Ovary (tissue), 9 donors: ENCODE results near the gene PIAS4. TPM values are rescaled to one million over a fixed set of nuclear protein-coding genes. Genes with fewer than 3 reads are reported as not detected.

Experiments used
- DNase-seq, 5 donors: peaks; one replicate each; pipeline ENCODE4 v3.0.0-alpha.2; 2019 to 2020
- H3K27ac ChIP-seq, 2 donors: fragments of 200-600 bp; one replicate each; pipeline versions ENCODE4 v1.5.1 to v1.8.0; 2019 to 2022
- H3K27me3 ChIP-seq: fragments of 200-600 bp; one replicate; pipeline ENCODE4 v1.8.0; 2022
- H3K36me3 ChIP-seq: fragments of 200-600 bp; sonication (generic); one replicate; pipeline ENCODE4 v1.5.1; 2019
- H3K4me1 ChIP-seq: one replicate; pipeline ENCODE4 v1.8.1; 2013; ENCODE audit warnings: mild to moderate bottlenecking, moderate library complexity; ENCODE audit not compliant: insufficient read depth
- H3K4me3 ChIP-seq: fragments of 200-600 bp; sonication (generic); one replicate; pipeline ENCODE4 v1.5.1; 2017
- H3K9me3 ChIP-seq, 2 donors: fragments of 200-600 bp in 1 of 2; sonication (generic) in 1 of 2; one replicate each; pipeline versions ENCODE4 v1.5.1 to v1.8.1; 2013 to 2019; ENCODE audit warnings: mild to moderate bottlenecking in 1 of 2, moderate library complexity in 1 of 2
- EP300 ChIP-seq: sonication (generic); formaldehyde crosslinking; IDR thresholded peaks from one replicate; pipeline ENCODE4 v1.6.1; 2017; ENCODE audit warnings: antibody characterized with exemption
- POLR2A ChIP-seq: fragments of 450-650 bp; IDR thresholded peaks from one replicate; pipeline ENCODE4 v1.6.1; 2017; ENCODE audit warnings: antibody characterized with exemption, mild to moderate bottlenecking, moderate library complexity
- WGBS, 3 donors: extraction: QIAGEN DNeasy Blood & Tissue Kit in 1 of 3; methylation state at CpG; one replicate each; pipeline versions ENCODE4 v1.1.5 to v1.1.7; 2013 to 2017; 5-methylcytosine and 5-hydroxymethylcytosine counted together
- intact Hi-C, 4 donors: fragments of 100-400 bp; cut with DNase I; formaldehyde crosslinking; loops; one replicate each; pipeline versions ENCODE4 v1.11.0 to v1.15.1; 2022 to 2023
- polyA plus RNA-seq, 2 donors: library from polyadenylated mRNA; stranded (reverse); fragments of 200-250 nt in 1 of 2; fragments of 350-450 nt in 1 of 2; fragmentation: Illumina TruSeq in 1 of 2; extraction: RNeasy Lipid Tissue Mini Kit (QIAGEN cat#74804) in 1 of 2; gene quantifications; one replicate each; pipeline ENCODE4 v1.2.3, GENCODE V29; 2013 to 2014
- total RNA-seq, 7 donors: library from RNA; depleted of rRNA in 2 of 7; stranded (reverse); fragments of >200 nt in 2 of 7; fragmentation: NEBNext Ultra II Directional in 3 of 7; extraction: Animal tissue kit (Norgen Biotek cat#: 25700) in 3 of 7; gene quantifications; one replicate each; pipeline versions ENCODE4 v1.1.0 to v1.2.4, GENCODE V29; 2016 to 2023
- TF ChIP-seq, protein P1 (sequence below), 3 donors: fragments of 450-650 bp in 2 of 3; fragments of 200-600 bp in 1 of 3; IDR thresholded peaks; one replicate each; pipeline versions ENCODE4 v1.5.1 to v1.8.0; 2016 to 2022; ENCODE audit warnings: antibody characterized with exemption in 3 of 3, mild to moderate bottlenecking in 1 of 3
- donor health status: DM: no; HTN: no; CAD: no; lungs with moderate emphysema.
- donor health status: DM: no; HTN: no; CAD: no.
- donor health status: Bipolar disorder and iron deficiency.
- donor health status: DM: yes; HTN: yes; CAD: no.
- donor health status: DM: no; HTN: no; CAD: no.
- donor health status: DM: yes; HTN: yes; CAD: no.

The PIAS4 gene
- total and polyA plus RNA-seq, 9 donors, result 5.2 to 29.7 (median 21.3) TPM

- Histone ChIP-seq H3K27me3 (no peaks in the 10 kb centered on the region), H3K4me1 (no peaks in the 10 kb centered on the region), H3K4me3 (no peak overlapping the region), H3K27ac (no peak overlapping the region), H3K36me3 (no peaks in the 10 kb centered on the region), H3K9me3 (no peaks in the 10 kb centered on the region)
- TF ChIP-seq, protein P1, sequence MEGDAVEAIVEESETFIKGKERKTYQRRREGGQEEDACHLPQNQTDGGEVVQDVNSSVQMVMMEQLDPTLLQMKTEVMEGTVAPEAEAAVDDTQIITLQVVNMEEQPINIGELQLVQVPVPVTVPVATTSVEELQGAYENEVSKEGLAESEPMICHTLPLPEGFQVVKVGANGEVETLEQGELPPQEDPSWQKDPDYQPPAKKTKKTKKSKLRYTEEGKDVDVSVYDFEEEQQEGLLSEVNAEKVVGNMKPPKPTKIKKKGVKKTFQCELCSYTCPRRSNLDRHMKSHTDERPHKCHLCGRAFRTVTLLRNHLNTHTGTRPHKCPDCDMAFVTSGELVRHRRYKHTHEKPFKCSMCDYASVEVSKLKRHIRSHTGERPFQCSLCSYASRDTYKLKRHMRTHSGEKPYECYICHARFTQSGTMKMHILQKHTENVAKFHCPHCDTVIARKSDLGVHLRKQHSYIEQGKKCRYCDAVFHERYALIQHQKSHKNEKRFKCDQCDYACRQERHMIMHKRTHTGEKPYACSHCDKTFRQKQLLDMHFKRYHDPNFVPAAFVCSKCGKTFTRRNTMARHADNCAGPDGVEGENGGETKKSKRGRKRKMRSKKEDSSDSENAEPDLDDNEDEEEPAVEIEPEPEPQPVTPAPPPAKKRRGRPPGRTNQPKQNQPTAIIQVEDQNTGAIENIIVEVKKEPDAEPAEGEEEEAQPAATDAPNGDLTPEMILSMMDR (IDR thresholded peaks at IDR 0.05), result no peak
- TF ChIP-seq EP300, result no peak
- no peak for TF ChIP-seq POLR2A
- no peak for DNase-seq
- intact Hi-C loops, result no loop called here
- WGBS, 3 donors, result 95 to 97% (median 96%) methylated on average over 6 of the region's 6 CpGs
These were observed 23.0 kb downstream of the PIAS4 start for GRCh38 chr19:4030552-4030951.

GRCh38 chr19:4030981-4031380 is 23.4 kb downstream of the PIAS4 start:
- Histone ChIP-seq H3K4me3 (no peak overlapping the region), H3K27me3 (no peaks in the 10 kb centered on the region), H3K27ac (no peak overlapping the region), H3K9me3 (no peaks in the 10 kb centered on the region), H3K36me3 (no peaks in the 10 kb centered on the region), H3K4me1 (no peaks in the 10 kb centered on the region)
- WGBS, 3 donors, result 65 to 87% (median 71%) methylated on average over 9 of the region's 9 CpGs
- TF ChIP-seq, protein P1 (IDR thresholded peaks at IDR 0.05), result no peak
- TF ChIP-seq EP300 (no peak), POLR2A (no peak)
- no peak for DNase-seq
- intact Hi-C loops, result no loop called here

DNA sequence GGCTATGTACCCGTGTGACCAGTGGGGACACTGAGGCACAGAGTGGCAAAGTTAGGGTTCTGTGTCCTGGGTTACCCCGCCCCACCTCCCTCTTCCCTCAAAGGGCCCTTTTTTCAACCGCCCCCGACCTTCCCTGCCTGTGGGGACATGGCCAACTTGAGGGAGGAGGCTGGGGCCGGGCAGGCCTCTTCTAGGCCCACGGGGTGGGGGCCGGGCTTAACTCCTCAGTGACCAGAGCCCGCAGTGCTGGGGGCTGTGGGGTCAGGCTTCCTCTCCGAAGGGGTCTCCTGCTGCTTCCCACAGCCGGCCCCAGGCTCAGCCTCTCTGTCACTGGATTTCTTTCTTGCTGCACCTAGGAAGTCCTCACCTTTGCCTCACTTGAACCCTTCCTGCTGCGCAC is 23.9 kb downstream of the PIAS4 start:
- Histone ChIP-seq H3K4me3 (no peak overlapping the region), H3K27ac (no peak overlapping the region), H3K9me3 (no peaks in the 10 kb centered on the region), H3K27me3 (no peaks in the 10 kb centered on the region), H3K4me1 (no peaks in the 10 kb centered on the region), H3K36me3 (no peaks in the 10 kb centered on the region)
- 63 to 67% (median 67%) methylated on average over 11 of the region's 11 CpGs for WGBS, 3 donors
- intact Hi-C loops, result no loop called here
- TF ChIP-seq, protein P1 (IDR thresholded peaks at IDR 0.05), result no peak
- TF ChIP-seq POLR2A (no peak), EP300 (no peak)
- no peak for DNase-seq

DNA sequence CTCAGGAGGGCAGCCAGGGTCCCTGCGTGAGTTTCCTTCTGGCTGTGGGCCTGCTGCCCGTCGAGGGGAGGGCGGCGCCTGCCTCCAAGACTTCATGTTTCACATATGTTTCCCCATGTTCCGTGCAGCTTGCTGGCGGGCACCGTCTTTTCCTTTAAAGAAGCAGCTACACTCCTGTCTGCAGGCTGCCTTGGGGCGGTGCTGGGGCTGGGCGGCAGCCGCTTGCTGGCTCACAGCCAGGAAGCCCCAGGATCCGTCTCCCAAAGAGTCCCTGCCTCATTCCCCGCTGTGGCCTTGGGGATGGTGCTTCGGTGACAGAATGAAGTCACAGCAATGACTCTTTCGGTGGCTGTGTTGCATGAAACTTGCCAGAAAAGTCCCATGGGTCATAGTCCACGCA is 24.9 kb downstream of the PIAS4 start:
- WGBS, 3 donors, result 68 to 74% (median 71%) methylated on average over 16 of the region's 16 CpGs
- peaks cover under 1% of the 10 kb centered on the region for H3K4me1 ChIP-seq
- no peak overlapping the region for H3K4me3 ChIP-seq
- no peaks in the 10 kb centered on the region for H3K27me3 ChIP-seq
- no peaks in the 10 kb centered on the region for H3K36me3 ChIP-seq
- TF ChIP-seq EP300, result no peak
- TF ChIP-seq, protein P1 (IDR thresholded peaks at IDR 0.05), result no peak
- no peak for TF ChIP-seq POLR2A
- intact Hi-C loops, result no loop called here
- no peak overlapping the region for H3K27ac ChIP-seq
- H3K9me3 ChIP-seq, result no peaks in the 10 kb centered on the region
- no peak for DNase-seq
